H9 (cell line): ENCODE data around the gene TSR1. TPM values are rescaled to one million over a fixed set of nuclear protein-coding genes. Genes with fewer than 3 reads are reported as not detected.

Experiments
- DNase-seq: peaks from one replicate; pipeline ENCODE4 v3.0.0-alpha.2; 2017
- H2AFZ ChIP-seq: one replicate; pipeline ENCODE4 v1.6.1; 2013; ENCODE audit warnings: mild to moderate bottlenecking, low read length, control low read depth, moderate library complexity
- H2AK5ac ChIP-seq: 2 replicates; pipeline ENCODE4 v1.6.1; 2013; ENCODE audit warnings: low read length, control low read depth, mixed read lengths; ENCODE audit not compliant: insufficient read length
- H2BK120ac ChIP-seq: one replicate; pipeline ENCODE4 v1.6.1; 2013; ENCODE audit warnings: low read depth, mild to moderate bottlenecking, low read length, control low read depth, inconsistent platforms; ENCODE audit not compliant: poor library complexity, severe bottlenecking
- H2BK12ac ChIP-seq: 2 replicates; pipeline ENCODE4 v1.6.1; 2013; ENCODE audit warnings: low read length, control low read depth, mixed read lengths, low read depth; ENCODE audit not compliant: insufficient read length
- H2BK15ac ChIP-seq: 2 replicates; pipeline ENCODE4 v1.6.1; 2013; ENCODE audit warnings: low read depth, low read length, control low read depth
- H2BK20ac ChIP-seq: one replicate; pipeline ENCODE4 v1.6.1; 2013; ENCODE audit warnings: low read depth, mild to moderate bottlenecking, low read length, control low read depth, inconsistent platforms; ENCODE audit not compliant: poor library complexity, severe bottlenecking
- H2BK5ac ChIP-seq: 2 replicates; pipeline ENCODE4 v1.6.1; 2013; ENCODE audit warnings: low read length, control low read depth, mixed read lengths; ENCODE audit not compliant: insufficient read length
- H3K14ac ChIP-seq: 2 replicates; pipeline ENCODE4 v1.6.1; 2013; ENCODE audit warnings: low read length, control low read depth; ENCODE audit not compliant: insufficient read depth
- H3K18ac ChIP-seq: 2 replicates; pipeline ENCODE4 v1.6.1; 2013; ENCODE audit warnings: low read depth, mild to moderate bottlenecking, mixed read lengths, low read length, control low read depth; ENCODE audit not compliant: insufficient read length
- H3K23ac ChIP-seq: 2 replicates; pipeline ENCODE4 v1.6.1; 2013; ENCODE audit warnings: low read length, control low read depth, mixed read lengths, low read depth; ENCODE audit not compliant: insufficient read length
- H3K23me2 ChIP-seq: 2 replicates; pipeline ENCODE4 v1.6.1; 2013; ENCODE audit warnings: low read depth, mild to moderate bottlenecking, mixed read lengths, low read length, control low read depth; ENCODE audit not compliant: insufficient read length, poor library complexity, severe bottlenecking
- H3K27ac ChIP-seq: 2 replicates; pipeline ENCODE4 v1.5.1; 2013; ENCODE audit warnings: low read length, control low read depth, mixed read lengths, low read depth; ENCODE audit not compliant: insufficient read length
- H3K27me3 ChIP-seq: 2 replicates; pipeline ENCODE4 v1.6.1; 2013; ENCODE audit warnings: low read length, control low read depth, inconsistent platforms; ENCODE audit not compliant: insufficient read depth
- H3K4ac ChIP-seq: 2 replicates; pipeline ENCODE4 v1.6.1; 2013; ENCODE audit warnings: low read depth, mild to moderate bottlenecking, control low read depth, inconsistent platforms, low read length, moderate library complexity
- H3K4me1 ChIP-seq: 2 replicates; pipeline ENCODE4 v1.6.1; 2013; ENCODE audit warnings: low read length, control low read depth, inconsistent platforms; ENCODE audit not compliant: insufficient read depth
- H3K4me2 ChIP-seq: 2 replicates; pipeline ENCODE4 v1.6.1; 2013; ENCODE audit warnings: low read length, control low read depth, mixed read lengths; ENCODE audit not compliant: insufficient read length, insufficient read depth
- H3K56ac ChIP-seq: 2 replicates; pipeline ENCODE4 v1.6.1; 2013; ENCODE audit warnings: low read depth, mild to moderate bottlenecking, mixed read lengths, low read length, control low read depth; ENCODE audit not compliant: insufficient read length
- H3K79me1 ChIP-seq: 2 replicates; pipeline ENCODE4 v1.6.1; 2013; ENCODE audit warnings: low read depth, mild to moderate bottlenecking, moderate library complexity, low read length, control low read depth, inconsistent platforms; ENCODE audit not compliant: insufficient read depth, poor library complexity, severe bottlenecking
- H3K79me2 ChIP-seq: 2 replicates; pipeline ENCODE4 v1.6.1; 2013; ENCODE audit warnings: low read length, control low read depth, inconsistent platforms; ENCODE audit not compliant: insufficient read depth
- H3K9ac ChIP-seq: 2 replicates; pipeline ENCODE4 v1.6.1; 2013; ENCODE audit warnings: low read length, control low read depth, mixed read lengths; ENCODE audit not compliant: insufficient read length; ENCODE audit errors: extremely low read depth
- H3K9me3 ChIP-seq: one replicate; pipeline ENCODE4 v1.6.1; 2013; ENCODE audit warnings: low read depth, low read length, inconsistent platforms; ENCODE audit not compliant: control insufficient read depth
- H3T11ph ChIP-seq: one replicate; pipeline ENCODE4 v1.6.1; 2013; ENCODE audit warnings: mild to moderate bottlenecking, low read length, control low read depth, inconsistent platforms
- H4K20me1 ChIP-seq: one replicate; pipeline ENCODE4 v1.6.1; 2013; ENCODE audit not compliant: control insufficient read depth, insufficient read length, insufficient read depth
- H4K5ac ChIP-seq: 2 replicates; pipeline ENCODE4 v1.6.1; 2013; ENCODE audit warnings: low read depth, mild to moderate bottlenecking, mixed read lengths, low read length, control low read depth; ENCODE audit not compliant: insufficient read length
- H4K8ac ChIP-seq: replicated peaks from 2 replicates; pipeline ENCODE4 v1.6.1; 2013; ENCODE audit warnings: low read length, control low read depth, mixed read lengths, low read depth; ENCODE audit not compliant: insufficient read length
- H4K91ac ChIP-seq: 2 replicates; pipeline ENCODE4 v1.6.1; 2013; ENCODE audit warnings: low read depth, mild to moderate bottlenecking, moderate library complexity, mixed read lengths, low read length, control low read depth; ENCODE audit not compliant: insufficient read length
- H3K27ac Mint-ChIP-seq, 3 experiments: 2 replicates in 2 of 3; 3 replicates in 1 of 3; pipeline ENCODE4 v1.8.0; 2020 to 2021; ENCODE audit warnings: mixed read lengths in 3 of 3, mild to moderate bottlenecking in 1 of 3, moderate library complexity in 1 of 3
- H3K27me3 Mint-ChIP-seq: 2 replicates; pipeline ENCODE4 v1.8.0; 2021; ENCODE audit warnings: low read depth, mild to moderate bottlenecking, moderate library complexity, mixed read lengths
- H3K36me3 Mint-ChIP-seq, 3 experiments: 2 replicates in 2 of 3; 3 replicates in 1 of 3; pipeline ENCODE4 v1.8.0; 2020 to 2021; ENCODE audit warnings: low read depth in 3 of 3, mixed read lengths in 3 of 3; ENCODE audit not compliant: insufficient read depth in 1 of 3
- H3K4me1 Mint-ChIP-seq, 2 experiments: 2 replicates each; pipeline ENCODE4 v1.8.0; 2020; ENCODE audit warnings: mixed read lengths in 2 of 2
- H3K4me3 Mint-ChIP-seq, 2 experiments: 2 replicates in 1 of 2; 3 replicates in 1 of 2; pipeline ENCODE4 v1.8.0; 2020 to 2021; ENCODE audit warnings: mild to moderate bottlenecking in 2 of 2, mixed read lengths in 2 of 2, moderate library complexity in 1 of 2
- H3K9me3 Mint-ChIP-seq, 2 experiments: 2 replicates in 1 of 2; 3 replicates in 1 of 2; pipeline ENCODE4 v1.8.0; 2020; ENCODE audit warnings: mild to moderate bottlenecking in 2 of 2, mixed read lengths in 2 of 2, moderate library complexity in 1 of 2
- WGBS: extraction: QIAGEN DNeasy Blood & Tissue Kit; methylation state at CpG from one replicate; pipeline ENCODE4 v1.1.7; 2013; ENCODE audit warnings: missing lambda C conversion rate, low lambda C conversion rate, mixed read lengths; ENCODE audit not compliant: insufficient read length; ENCODE audit errors: extremely low coverage; 5-methylcytosine and 5-hydroxymethylcytosine counted together
- total RNA-seq: library from RNA; stranded (reverse); gene quantifications from 2 replicates; pipeline ENCODE4 v1.2.1, GENCODE V29; 2021
- TF ChIP-seq, protein P1 (sequence below): fragments of 200-600 bp; sonication (generic); conservative IDR thresholded peaks from 3 replicates; pipeline ENCODE4 v1.8.0; 2021; ENCODE audit warnings: antibody characterized with exemption, mild to moderate bottlenecking

TSR1 gene
- total RNA-seq, 1 experiment from 2014 or later, result 81.1 TPM

DNA sequence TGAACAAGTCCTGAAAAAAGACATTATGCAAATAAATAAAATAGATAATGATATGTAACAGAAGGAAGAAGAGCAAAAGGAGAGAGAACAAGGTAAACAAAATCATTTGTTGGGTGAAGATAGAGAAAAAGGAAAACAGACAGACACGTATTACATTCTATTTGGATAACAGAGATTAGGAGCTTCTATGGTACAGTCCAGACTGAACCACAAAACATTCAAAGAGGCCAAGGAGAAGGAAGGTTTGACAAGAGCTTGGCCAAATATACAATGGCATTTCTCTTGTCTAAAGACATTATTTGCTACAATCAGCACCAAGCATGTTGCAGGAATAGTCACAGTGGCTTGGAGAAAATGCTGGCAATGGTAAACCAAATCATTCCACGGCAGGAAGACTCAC, 61.8 kb downstream of the TSR1 start:
- Mint-ChIP-seq H3K4me3 (no peak overlapping the region), H3K27me3 (no peaks in the 10 kb centered on the region; the same call in 1 of the 2 replicates), H3K9me3 (no peaks in the 10 kb centered on the region), H3K4me1 (no peaks in the 10 kb centered on the region), H3K27ac (no peak overlapping the region), H3K36me3 (peaks cover 2 to 38% (median 12%) of the 10 kb centered on the region in 3 experiments; a peak in 6 of 7 replicates)
- no peak overlapping the region for H2BK5ac ChIP-seq
- H2AFZ ChIP-seq, result no peak overlapping the region
- no peak overlapping the region for H4K8ac ChIP-seq
- WGBS, result no CpG with 5 or more reads among the region's 2 CpGs
- H3K9me3 ChIP-seq, result no peaks in the 10 kb centered on the region
- H3K4me1 ChIP-seq, result no peaks in the 10 kb centered on the region
- TF ChIP-seq, protein P1, sequence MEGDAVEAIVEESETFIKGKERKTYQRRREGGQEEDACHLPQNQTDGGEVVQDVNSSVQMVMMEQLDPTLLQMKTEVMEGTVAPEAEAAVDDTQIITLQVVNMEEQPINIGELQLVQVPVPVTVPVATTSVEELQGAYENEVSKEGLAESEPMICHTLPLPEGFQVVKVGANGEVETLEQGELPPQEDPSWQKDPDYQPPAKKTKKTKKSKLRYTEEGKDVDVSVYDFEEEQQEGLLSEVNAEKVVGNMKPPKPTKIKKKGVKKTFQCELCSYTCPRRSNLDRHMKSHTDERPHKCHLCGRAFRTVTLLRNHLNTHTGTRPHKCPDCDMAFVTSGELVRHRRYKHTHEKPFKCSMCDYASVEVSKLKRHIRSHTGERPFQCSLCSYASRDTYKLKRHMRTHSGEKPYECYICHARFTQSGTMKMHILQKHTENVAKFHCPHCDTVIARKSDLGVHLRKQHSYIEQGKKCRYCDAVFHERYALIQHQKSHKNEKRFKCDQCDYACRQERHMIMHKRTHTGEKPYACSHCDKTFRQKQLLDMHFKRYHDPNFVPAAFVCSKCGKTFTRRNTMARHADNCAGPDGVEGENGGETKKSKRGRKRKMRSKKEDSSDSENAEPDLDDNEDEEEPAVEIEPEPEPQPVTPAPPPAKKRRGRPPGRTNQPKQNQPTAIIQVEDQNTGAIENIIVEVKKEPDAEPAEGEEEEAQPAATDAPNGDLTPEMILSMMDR, result no peak
- H3T11ph ChIP-seq, result no peak overlapping the region
- no peak overlapping the region for H2BK12ac ChIP-seq
- H2AK5ac ChIP-seq, result no peak overlapping the region
- H4K20me1 ChIP-seq, result no peaks in the 10 kb centered on the region
- no peak overlapping the region for H3K4me2 ChIP-seq
- H2BK15ac ChIP-seq, result no peak overlapping the region
- no peaks in the 10 kb centered on the region for H3K23me2 ChIP-seq
- no peaks in the 10 kb centered on the region for H3K79me2 ChIP-seq
- no peak overlapping the region for H3K23ac ChIP-seq
- H2BK120ac ChIP-seq, result no peak overlapping the region
- H3K27ac ChIP-seq, result no peak overlapping the region
- H3K79me1 ChIP-seq, result no peaks in the 10 kb centered on the region
- no peak overlapping the region for H3K56ac ChIP-seq
- no peak for DNase-seq
- H3K4ac ChIP-seq, result no peak overlapping the region
- H3K14ac ChIP-seq, result no peak overlapping the region
- no peak overlapping the region for H3K9ac ChIP-seq
- H3K27me3 ChIP-seq, result no peaks in the 10 kb centered on the region
- no peak overlapping the region for H3K18ac ChIP-seq
- H4K91ac ChIP-seq, result no peak overlapping the region
- no peak overlapping the region for H2BK20ac ChIP-seq
- H4K5ac ChIP-seq, result no peak overlapping the region

Other genes with a start within 250 kb of the TSR1 start
- gene SMG6, start 32.7 kb downstream of the TSR1 start, total RNA-seq, result 28.6 and 35.6 TPM in 2 replicates
- 5.4 and 5.6 TPM in 2 replicates for gene SRR, start 32.5 kb downstream of the TSR1 start, total RNA-seq
- 41.5 and 45.6 TPM in 2 replicates for gene SGSM2, start 1.0 kb upstream of the TSR1 start, total RNA-seq
- 37.4 and 38.9 TPM in 2 replicates for gene MNT, start 64.6 kb upstream of the TSR1 start, total RNA-seq
- gene METTL16, start 175.4 kb upstream of the TSR1 start, total RNA-seq, result 55.4 and 55.9 TPM in 2 replicates